Activated CD4-positive, alpha-beta T cell treated with anti-CD3 and anti-CD28 coated beads, Interleukin-2, Interleukin-4, amounts not matched to agents 100 ng/mL and 50 ng/mL, durations not matched to agents 16 hours and 8 hours (primary cell): ENCODE measurements around the gene PTPRN2.
"Not testable (repeated sequence)": the region's sequence is repeated elsewhere in the genome, so short reads cannot be mapped to it uniquely, and the experiment has no call there.

Experiments used
- DNase-seq: peaks from one replicate; pipeline ENCODE4 v3.0.0-alpha.2; 2020; ENCODE audit warnings: low spot score

The PTPRN2 gene

DNA sequence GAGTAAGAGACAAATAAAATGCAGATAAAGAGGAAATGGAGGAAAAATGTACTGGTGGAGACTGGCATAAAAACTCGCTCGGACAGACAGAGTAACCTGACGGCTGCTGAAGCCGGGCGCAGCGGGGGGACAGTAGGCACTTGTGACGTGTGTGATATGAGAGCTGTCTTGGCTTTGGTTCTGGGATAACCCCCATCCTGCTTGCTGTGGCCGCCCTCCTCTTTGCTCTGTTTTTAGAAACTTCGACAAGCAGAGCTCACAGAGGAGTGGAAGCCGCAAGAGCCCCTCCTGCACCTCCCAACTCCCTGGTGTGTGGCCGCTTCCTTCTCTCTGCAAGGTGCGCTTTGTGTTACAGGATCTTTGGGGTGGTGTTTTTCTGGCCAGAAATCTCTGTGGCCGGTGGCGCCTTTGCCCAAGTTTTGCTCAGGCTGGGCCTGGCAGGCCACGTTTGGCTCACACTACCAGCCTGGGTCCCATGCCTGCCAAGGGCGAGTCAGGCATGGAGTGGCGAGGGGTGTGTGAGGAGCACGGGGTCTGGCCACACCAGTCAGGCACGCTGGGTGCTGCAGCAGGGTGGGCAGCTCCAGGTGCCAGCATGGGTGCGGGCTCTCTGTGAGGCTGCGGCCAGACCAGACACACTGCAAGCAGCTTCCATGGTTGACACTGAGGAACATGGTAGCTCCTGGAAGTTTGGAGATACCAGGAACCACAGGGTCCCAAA lies 982.8 kb downstream of the PTPRN2 start:
- no peak for DNase-seq

DNA sequence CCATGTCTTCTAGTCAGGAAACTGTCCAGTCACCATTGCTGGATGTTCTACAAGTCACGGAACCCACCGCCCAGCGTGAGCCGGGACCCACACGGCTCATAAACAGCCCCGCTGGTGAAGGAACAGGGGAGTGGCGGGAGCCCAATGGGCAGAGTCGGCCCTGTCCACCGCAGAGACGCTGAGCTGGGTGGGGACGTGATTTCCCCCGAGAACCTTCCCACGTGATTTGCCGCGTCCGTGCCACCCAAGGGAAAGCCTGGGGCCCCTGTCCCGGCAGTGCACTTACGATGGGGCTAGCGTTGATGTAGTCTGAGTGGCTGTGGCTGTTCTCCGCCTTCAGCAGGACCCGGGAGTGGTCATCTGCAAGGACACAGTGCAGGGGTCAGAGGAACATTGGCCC lies 983.9 kb downstream of the PTPRN2 start:
- no peak for DNase-seq

DNA sequence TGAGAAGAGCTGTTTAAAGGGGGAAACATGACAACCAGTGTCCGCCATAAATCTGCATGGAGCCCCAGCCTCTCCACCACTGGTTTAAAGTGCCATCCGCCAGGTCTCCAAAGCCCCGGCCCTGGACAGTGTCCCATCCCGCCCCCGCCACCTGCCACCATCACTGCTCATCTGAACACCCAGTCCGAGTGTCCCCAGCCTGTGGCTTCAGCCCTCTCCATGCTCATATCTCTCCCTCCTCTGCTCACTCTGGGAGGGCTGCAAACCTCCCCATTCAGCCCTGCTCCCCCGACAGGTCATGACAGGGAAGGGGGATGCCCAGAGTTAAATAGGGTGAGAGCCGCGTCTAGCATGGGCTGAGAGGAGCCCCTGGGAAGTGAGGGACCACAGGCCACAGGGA lies 984.6 kb downstream of the PTPRN2 start:
- no peak for DNase-seq

DNA sequence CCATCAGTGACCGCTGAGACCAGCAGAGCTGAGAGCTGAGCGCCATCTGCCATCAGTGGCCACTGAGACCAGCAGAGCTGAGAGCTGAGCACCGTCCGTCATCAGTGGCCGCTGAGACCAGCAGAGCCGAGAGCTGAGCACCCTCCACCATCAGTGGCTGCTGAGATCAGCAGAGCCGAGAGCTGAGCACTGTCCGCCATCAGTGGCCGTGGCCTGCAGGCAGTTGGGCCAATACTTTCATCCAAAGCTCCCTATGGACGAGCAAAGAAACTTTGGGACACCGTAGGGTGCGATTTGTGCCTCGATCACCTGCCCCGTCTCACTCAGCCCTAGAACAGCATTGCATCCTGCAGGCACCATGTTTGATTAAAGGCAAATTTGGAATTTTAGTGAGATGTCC lies 985.0 kb downstream of the PTPRN2 start:
- no peak for DNase-seq

DNA sequence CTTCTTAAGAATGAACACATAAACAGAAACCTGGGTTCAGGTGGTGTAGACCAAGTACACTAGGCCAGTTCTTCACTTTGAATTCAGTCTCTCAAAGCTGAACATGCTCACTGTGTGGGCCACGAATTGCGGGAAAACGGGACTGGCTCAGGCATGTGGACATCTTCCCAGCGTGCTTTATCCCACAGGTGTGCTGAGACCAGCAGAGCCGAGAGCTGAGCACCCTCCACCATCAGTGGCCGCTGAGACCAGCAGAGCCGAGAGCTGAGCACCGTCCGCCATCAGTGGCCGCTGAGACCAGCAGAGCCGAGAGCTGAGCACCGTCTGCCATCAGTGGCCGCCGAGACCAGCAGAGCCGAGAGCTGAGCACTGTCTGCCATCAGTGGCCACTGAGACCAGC lies 985.5 kb downstream of the PTPRN2 start:
- DNase-seq = no peak

DNA sequence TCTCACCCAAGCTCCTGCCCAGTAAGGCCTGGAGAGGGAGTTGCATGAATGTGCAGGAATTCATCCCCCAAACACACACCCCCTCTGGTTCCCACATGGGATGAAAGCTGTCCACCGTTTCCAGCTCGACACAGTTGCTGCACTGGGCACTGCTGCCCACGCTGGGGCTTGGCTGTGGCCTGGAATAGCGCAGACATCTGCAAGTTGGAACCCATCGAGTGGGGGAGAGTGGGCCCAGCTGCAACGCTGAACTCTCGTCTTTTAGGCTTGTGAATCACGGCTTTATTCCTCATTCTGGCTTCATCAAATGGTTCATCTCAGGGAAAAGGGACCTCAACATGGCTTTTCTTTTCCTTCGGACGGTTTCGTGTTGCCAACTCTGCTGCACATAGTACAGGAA lies 986.1 kb downstream of the PTPRN2 start:
- DNase-seq = no peak

DNA sequence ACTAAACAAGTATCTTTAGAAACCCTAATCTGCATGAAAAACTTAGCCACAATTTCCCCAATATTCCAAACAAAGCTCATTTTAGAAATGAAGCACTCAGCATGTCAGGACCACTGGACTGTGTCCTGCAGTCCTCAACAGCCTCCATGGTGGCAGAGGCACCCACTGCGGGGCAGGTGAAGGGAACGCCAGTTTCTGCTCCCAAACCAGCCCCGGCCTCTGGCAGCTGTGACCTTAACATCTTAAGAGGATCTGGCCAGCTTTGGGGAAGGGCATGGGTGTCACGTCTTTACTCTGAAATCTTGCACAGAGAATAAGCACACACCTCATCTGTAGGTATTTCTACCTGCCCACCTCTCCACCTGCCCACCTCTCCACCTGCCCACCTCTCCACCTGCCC lies 988.1 kb downstream of the PTPRN2 start:
- DNase-seq = no peak

DNA sequence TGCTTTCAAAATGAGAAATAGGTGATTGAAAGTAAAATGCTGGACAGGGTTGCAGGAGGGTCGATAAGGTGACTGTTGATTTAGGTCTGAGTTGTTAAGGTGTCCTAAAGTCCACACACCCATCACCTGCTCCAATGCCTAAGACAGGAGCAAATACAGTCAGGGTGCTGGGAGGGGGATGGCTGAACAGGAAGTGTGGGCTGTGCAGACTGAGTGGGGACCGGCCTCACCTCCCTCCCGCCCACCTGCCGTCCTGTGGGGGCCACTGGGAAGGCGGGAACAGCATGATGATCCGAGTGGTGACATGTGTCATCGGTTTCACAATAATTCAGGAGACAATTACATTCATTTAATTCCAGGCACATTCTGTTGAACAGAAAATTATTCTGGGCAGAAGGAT lies 990.1 kb downstream of the PTPRN2 start:
- no peak for DNase-seq

DNA sequence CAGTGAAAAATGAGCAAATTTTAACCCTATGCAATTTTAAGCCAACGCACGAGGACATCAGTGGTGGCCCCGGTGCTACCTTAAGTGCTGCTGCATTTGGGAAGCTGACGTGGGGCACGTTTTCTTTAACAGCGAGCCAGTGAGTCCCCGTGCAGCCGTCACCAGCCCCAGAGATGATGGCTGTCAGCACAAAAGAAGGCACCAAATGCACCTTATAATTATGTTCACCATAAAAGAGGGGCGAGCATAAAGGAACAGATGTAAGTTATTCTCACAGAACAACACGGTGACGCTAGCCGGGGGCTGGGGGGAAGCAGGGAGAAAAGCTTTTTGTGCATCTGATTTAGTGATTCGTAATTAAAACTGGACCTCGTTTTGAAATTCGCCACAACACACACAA lies 990.7 kb downstream of the PTPRN2 start:
- no peak for DNase-seq

DNA sequence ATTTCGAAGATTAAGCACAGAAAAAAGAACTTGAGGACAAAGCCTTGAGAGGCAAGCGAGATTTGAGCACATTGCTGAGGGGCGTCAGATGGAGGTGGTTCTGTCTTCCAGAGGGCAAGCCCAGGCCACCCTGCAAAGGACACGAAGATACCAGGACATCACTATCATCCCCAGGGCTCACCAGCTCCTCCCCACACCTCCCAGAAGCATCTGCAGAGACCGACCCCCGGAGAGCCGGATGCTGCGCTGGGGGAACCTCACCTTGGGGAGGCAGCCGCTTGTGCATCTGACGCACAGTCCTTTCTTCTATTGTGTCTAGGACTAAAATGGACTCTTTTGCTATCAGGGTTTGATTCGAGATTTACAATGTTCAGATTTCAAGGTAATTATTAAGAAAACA lies 991.2 kb downstream of the PTPRN2 start:
- DNase-seq = no peak

DNA sequence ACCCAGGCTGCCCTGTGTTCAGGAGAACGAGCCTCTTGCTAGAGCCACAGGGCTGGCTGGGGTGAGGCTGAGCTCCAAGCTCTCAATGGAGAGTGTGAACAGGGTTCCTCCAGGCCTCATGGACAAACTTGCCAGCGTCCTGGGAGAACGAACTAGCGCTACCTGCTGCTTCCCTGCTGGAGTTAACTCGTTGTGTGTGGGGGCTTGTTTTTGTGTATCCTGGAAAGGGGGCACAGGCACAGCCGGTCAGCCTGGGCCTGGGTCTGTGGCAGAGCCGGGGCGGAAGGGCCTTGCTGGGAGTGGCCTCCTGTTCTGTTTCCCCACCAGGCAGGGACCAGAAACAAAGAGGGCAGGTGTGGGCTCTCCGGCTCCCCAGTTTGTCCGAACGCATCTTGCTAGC lies 991.6 kb downstream of the PTPRN2 start:
- no peak for DNase-seq

DNA sequence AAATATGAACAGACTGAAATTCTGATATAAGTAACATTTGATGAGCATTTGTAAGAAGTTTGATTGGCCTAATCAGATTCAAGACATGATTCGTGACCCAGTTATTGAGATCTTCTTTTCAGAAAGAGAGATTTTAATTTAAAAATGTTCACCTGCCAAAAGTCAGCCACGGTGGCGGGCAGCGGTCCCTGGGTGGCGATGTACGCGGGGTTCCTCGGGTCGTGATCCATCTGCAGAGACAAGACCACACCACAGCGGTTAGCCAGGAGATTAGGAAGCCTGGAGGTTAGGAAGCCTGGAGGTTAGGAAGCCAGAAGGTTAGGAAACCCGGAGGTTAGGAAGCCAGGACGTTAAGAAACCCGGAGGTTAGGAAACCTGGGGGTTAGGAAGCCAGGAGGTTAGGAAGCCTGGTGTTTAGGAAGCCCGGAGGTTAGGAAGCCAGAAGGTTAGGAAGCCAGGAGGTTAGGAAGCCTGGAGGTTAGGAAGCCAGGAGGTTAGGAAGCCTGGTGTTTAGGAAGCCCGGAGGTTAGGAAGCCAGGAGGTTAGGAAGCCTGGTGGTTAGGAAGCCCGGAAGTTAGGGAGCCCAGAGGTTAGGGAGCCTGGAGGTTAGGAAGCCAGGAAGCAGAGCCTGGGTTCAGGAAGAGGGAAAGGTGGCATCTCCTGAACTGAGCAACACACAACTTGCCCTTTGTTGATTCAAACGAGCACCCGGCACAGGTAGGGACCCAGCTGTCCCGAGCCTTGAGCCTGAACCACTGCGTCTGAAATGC lies 992.4 kb downstream of the PTPRN2 start:
- no peak for DNase-seq

DNA sequence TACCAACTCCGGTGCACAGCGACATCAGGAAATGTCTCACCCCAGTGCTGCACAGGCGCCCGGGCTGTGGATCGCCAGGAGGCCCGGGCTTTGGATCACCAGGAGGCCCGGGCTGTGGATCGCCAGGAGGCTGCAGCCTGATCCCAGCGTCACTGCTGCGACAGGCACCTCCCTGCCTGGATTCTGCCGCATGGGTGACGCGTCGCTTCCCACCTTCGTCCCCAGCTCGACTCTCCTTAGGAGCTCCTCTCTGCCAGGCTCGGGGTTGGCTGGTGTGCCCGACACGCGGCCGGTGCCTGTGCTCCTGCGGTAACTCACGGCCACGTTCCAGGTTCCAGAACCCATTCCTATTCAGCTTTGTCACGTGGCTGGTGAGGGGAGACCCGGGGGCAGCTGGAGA lies 993.3 kb downstream of the PTPRN2 start:
- DNase-seq = no peak

DNA sequence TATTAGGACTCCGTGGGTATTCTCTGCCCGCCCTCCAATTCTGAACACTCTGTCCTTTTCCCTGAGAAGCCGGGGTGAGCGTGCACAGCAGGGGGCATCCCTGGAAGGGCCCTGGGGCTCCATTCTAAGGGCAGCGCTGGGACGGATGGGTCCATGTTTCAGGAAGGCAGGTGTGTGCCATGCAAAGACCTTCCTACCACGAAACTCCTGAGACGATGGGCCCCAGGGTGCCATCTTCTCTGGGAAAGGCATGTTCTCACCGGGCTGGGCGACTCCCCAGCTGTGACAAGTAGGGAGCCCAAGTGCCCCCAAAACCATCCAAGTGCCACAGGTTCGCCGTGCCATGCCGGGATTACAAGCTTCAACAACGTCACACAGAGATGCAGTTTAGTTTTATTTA lies 994.1 kb downstream of the PTPRN2 start:
- DNase-seq = no peak

DNA sequence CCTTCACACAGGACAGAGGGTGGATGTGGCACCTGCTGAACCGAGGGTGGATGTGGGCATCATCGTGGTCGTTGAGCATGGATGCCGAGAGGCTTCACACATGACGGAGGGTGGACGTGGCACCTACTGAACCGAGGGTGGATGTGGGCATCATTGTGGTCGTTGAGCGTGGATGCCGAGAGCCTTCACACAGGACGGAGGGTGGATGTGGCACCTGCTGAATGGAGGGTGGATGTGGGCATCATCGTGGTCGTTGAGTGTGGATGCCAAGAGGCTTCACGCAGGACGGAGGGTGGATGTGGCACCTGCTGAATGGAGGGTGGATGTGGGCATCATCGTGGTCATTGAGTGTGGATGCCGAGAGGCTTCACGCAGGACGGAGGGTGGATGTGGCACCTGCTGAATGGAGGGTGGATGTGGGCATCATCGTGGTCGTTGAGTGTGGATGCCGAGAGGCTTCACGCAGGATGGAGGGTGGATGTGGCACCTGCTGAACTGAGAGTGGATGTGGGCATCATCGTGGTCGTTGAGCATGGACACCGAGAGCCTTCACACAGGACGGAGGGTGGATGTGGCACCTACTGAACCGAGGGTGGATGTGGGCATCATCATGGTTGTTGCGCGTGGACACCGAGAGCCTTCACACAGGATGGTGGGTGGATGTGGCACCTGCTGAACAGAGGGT lies 994.8 kb downstream of the PTPRN2 start:
- not testable (repeated sequence) for DNase-seq

DNA sequence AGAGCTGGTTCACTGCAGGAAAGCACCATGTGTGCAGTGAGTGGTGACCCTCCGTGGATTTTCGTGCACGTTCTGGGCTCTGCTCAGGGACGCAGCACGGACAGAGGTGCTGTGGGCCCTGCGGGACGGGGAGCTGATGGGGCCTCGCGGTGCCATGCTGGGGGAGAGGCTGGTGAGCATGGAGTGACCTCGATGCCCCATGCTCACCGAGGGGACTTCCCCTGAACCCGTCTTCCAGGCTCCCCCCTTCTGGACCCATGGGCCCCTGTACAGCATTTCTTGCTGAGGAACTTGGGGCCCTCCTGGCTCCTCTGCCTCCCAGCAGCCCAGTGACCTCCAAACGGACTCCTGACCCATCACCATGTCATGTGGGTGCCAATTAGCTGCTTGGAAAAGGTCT lies 997.1 kb downstream of the PTPRN2 start:
- no peak for DNase-seq

DNA sequence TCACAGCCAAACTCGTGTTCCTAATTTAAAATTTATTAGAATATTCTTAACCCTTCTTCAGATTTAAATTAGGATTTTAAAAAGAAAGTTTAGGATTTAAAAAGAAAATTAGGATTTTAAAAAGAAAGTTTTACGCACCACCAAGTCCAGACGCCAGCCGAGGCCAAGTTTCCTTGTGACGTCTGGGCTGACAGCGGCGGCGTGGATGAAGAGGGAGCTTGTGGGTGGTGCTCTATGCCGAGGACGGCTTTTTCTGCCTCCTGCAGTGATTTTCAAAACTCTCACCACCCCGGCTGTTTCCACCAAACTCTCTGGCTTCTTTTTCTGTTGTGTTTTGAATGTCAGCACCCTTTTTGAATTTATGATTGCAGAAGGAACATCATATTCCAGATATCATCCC lies 997.9 kb downstream of the PTPRN2 start:
- DNase-seq = no peak

DNA sequence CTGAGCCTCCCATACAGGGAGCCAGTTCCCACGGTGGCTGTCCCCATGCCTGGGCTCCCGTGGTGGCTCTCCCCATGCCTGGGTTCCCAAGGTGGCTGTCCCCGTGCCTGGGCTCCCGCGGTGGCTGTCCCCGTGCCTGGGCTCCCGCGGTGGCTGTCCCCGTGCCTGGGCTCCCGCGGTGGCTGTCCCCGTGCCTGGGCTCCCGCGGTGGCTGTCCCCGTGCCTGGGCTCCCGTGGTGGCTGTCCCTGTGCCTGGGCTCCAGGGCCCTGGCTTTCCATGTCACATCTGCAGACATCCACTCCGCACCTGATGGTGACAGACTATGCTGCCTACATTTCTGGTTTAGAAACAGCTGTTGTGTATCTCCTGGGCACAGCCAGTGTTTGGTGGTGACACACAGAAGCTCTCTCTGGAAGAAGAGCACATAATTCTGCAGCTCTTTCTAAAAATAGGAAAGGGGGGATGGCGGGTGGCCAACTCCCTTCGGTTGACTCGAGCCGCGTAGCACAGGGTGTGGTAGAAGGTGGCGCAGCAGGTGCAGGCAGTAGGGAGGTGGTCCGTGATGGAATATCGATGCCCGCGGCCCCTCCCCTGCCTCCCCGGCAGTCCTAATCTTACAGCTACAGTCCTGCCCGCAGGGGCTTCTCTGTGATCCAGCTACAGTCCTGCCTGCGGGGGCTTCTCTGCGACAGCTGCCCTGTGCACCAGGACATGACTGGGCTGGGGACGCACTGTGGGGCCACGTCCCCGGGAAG lies 999.6 kb downstream of the PTPRN2 start:
- no peak for DNase-seq

DNA sequence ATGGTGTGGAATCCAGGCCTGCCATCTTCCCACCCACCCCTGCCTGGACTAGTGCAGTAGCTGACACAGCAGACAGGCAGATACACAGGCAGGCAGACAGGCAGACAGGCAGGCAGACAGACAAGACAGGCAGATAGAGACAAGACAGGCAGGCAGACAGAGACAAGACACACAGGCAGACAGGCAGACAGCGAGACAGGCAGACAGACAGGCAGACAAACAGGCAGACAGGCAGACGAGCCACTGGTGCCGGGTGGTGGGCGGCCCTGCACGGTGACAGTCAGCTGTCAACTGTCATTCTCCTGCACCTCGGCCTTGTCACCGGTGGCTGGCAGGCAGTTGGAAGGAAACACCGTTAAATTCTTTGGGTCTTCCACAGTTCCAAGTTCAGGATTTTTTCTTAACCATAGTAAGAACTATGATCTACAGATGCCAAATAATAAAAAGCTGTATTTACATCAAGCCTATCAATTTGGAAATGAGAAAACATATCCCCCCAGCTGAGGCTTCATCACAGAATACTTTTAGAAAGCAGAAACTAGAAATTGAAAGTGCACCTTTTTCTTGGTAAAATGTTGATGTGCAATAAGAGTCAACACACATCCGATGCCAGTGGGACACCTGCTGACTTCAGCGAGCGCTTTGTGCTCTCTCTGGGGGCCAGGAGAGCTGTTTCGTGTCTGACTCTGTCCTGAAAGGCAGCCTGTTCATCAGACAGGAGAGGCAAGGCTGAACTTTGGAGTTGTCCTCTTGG lies 1000.4 kb downstream of the PTPRN2 start:
- DNase-seq = no peak

DNA sequence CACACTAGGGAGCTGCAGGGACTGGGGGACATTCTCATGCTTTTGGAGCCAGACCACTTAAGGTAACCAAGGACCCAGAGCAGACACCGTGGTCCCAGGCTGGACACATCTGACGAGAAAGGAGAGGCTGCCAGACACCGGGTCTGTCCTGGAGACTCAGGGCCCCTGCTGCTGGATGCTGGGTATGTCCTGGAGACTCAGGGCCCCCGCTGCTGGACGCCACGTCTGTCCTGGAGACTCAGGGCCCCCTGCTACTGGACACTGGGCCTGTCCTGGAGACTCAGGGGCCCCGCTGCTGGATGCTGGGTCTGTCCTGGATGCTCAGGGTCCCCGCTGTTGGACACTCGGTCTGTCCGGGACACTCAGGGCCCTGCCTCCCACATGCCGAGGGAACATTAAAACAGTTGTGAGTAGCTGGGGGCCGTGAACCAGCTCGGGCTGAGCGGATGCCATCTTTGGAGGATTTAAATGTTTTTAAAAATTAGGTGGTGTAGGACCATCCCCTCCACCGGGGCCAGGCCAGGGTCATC lies 1001.1 kb downstream of the PTPRN2 start:
- DNase-seq = no peak

DNA sequence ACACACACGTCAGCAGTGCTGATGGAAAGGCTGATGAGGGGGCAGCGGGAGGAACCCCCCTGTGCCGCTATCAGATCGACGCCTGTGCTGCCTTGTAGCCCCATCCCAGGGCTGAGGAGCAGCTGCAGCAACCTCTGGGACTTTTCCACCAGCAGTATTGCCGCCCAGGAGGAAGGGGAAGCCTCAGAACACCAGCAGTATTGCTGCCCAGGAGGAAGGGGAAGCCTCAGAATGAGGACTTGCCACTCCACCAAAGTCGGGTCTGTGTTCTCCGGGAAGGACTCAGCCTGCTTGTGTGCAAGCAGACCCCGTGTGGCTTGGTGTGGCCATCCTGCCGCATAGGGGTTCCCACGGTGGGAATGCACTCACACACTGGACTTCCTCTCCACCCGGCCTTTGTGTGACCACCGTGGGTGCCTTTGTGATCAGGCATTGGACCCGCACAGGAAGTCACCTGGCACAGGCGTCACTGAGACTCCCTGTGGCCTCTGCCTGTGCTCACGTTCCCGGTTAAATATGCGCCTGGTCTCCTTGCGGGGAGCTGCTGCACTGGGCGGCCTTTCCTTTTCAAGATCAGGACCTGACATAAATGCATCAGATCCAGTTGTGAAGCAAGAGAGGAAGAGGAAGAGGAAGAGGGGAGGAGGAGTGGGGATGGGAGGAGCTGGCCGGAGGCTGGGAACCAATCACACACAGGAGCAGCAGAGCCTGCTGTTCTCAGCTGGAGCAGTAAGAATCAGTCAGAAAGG lies 1002.3 kb downstream of the PTPRN2 start:
- DNase-seq = no peak
